Astrocyte (in vitro differentiated cells and primary cell): ENCODE data around the gene ATRN. TPM values are rescaled to one million over a fixed set of nuclear protein-coding genes. Genes with fewer than 3 reads are reported as not detected.

Source experiments
- DNase-seq: peaks from one replicate; pipeline ENCODE4 v3.0.0-alpha.2; 2010; ENCODE audit warnings: low read depth
- FAIRE-seq: peaks from 2 replicates; lab custom pipeline; 2011; peaks lifted over from hg19 to GRCh38; lab: Jason Lieb, UNC
- H2AFZ ChIP-seq: 2 replicates; pipeline ENCODE4 v1.6.0; 2012; ENCODE audit warnings: low read depth, low read length, inconsistent platforms
- H3K27ac ChIP-seq: 2 replicates; pipeline ENCODE4 v1.5.1; 2011; ENCODE audit warnings: low read depth, low read length, inconsistent platforms
- H3K27me3 ChIP-seq: 2 replicates; pipeline ENCODE4 v1.6.0; 2011; ENCODE audit warnings: low read length, inconsistent platforms; ENCODE audit not compliant: insufficient read depth
- H3K36me3 ChIP-seq: 2 replicates; pipeline ENCODE4 v1.5.1; 2011; ENCODE audit warnings: low read length, inconsistent platforms; ENCODE audit not compliant: insufficient read depth
- H3K4me1 ChIP-seq: 2 replicates; pipeline ENCODE4 v1.5.1; 2011; ENCODE audit warnings: low read length, inconsistent platforms; ENCODE audit not compliant: insufficient read depth
- H3K4me2 ChIP-seq: 2 replicates; pipeline ENCODE4 v1.6.0; 2012; ENCODE audit warnings: low read length, inconsistent platforms
- H3K4me3 ChIP-seq: 2 replicates; pipeline ENCODE4 v1.5.1; 2011; ENCODE audit warnings: low read depth, mild to moderate bottlenecking, low read length, inconsistent platforms; ENCODE audit not compliant: insufficient read depth
- H3K79me2 ChIP-seq: 2 replicates; pipeline ENCODE4 v1.6.0; 2012; ENCODE audit warnings: mild to moderate bottlenecking, low read length, inconsistent platforms; ENCODE audit not compliant: insufficient read depth
- H3K9ac ChIP-seq: 2 replicates; pipeline ENCODE4 v1.6.0; 2012; ENCODE audit warnings: mild to moderate bottlenecking, low read length, inconsistent platforms
- H3K9me3 ChIP-seq: 2 replicates; pipeline ENCODE4 v1.5.1; 2012; ENCODE audit warnings: low read depth, mild to moderate bottlenecking, low read length, inconsistent platforms; ENCODE audit not compliant: insufficient read depth
- H4K20me1 ChIP-seq: 2 replicates; pipeline ENCODE4 v1.6.0; 2012; ENCODE audit warnings: low read length, inconsistent platforms; ENCODE audit not compliant: insufficient read depth
- H3K27ac Mint-ChIP-seq: one replicate; pipeline ENCODE4 v1.8.0; 2021; ENCODE audit warnings: mild to moderate bottlenecking, mixed read lengths; ENCODE audit not compliant: unreplicated experiment
- H3K27me3 Mint-ChIP-seq: one replicate; pipeline ENCODE4 v1.8.0; 2021; ENCODE audit warnings: low read depth, mixed read lengths; ENCODE audit not compliant: unreplicated experiment
- H3K36me3 Mint-ChIP-seq: one replicate; pipeline ENCODE4 v1.8.0; 2021; ENCODE audit warnings: low read depth, mixed read lengths; ENCODE audit not compliant: unreplicated experiment
- H3K4me1 Mint-ChIP-seq: one replicate; pipeline ENCODE4 v1.8.0; 2021; ENCODE audit warnings: low read depth, mixed read lengths; ENCODE audit not compliant: unreplicated experiment
- H3K4me3 Mint-ChIP-seq: one replicate; pipeline ENCODE4 v1.8.0; 2021; ENCODE audit warnings: mild to moderate bottlenecking, moderate library complexity, mixed read lengths; ENCODE audit not compliant: unreplicated experiment
- H3K9me3 Mint-ChIP-seq: one replicate; pipeline ENCODE4 v1.8.0; 2021; ENCODE audit warnings: mild to moderate bottlenecking, mixed read lengths; ENCODE audit not compliant: unreplicated experiment
- CTCF ChIP-seq: IDR thresholded peaks from 2 replicates; pipeline ENCODE4 v1.5.1; 2011; ENCODE audit warnings: low read depth, mild to moderate bottlenecking, inconsistent platforms, low read length, moderate library complexity; ENCODE audit not compliant: insufficient read depth
- EZH2 ChIP-seq: IDR thresholded peaks from 2 replicates; pipeline ENCODE4 v1.6.1; 2012; ENCODE audit warnings: mild to moderate bottlenecking, low read length, inconsistent platforms; ENCODE audit not compliant: insufficient read depth
- total RNA-seq: library from RNA; stranded (reverse); gene quantifications from 2 replicates; pipeline ENCODE4 v1.2.1, GENCODE V29; 2021

Gene ATRN
- total RNA-seq, 1 donor from 2014 or later, result 33.8 TPM

DNA sequence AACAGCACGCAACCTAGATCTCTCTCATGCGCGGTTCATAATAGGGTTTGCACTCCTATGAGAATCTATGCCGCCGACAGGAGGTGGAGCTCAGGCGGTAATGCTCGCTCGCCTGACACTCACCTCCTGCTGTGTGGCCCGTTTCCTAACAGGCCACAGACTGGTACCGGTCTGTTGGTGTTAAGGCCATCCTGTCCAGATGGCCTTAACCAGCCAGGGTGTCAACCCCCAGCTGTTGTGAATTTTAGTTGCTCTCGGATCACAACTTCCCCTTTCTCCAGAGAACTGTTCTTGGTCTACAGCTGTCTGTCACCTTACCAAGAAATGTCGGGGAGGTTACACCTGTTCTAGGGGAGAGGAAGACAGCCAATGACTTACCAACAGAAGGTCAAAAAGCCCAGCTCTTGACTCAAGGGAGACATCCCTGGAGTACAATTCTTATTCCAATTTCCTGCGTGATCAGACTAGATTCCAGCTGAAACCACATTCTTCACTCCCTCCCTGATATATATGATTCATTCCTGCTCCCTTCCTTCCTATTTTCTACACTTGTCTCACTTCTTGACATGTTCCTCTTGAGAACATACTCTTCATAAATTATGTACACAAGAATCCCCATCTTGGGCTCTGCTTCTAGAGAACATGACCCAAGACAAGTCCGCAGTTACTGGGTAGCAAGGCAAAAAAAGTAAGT is 40.3 kb upstream of the ATRN start:
- Histone ChIP-seq H3K4me1 (no peaks in the 10 kb centered on the region), H3K4me3 (no peak overlapping the region), H4K20me1 (no peaks in the 10 kb centered on the region), H3K9me3 (no peaks in the 10 kb centered on the region), H3K9ac (no peak overlapping the region), H3K79me2 (no peaks in the 10 kb centered on the region), H3K4me2 (no peak overlapping the region), H3K27me3 (no peaks in the 10 kb centered on the region), H3K36me3 (no peaks in the 10 kb centered on the region), H3K27ac (no peak overlapping the region), H2AFZ (no peak overlapping the region)
- FAIRE-seq, result no peak
- TF ChIP-seq EZH2, result no peak
- TF ChIP-seq CTCF, result no peak
- no peaks in the 10 kb centered on the region for H3K36me3 Mint-ChIP-seq
- H3K9me3 Mint-ChIP-seq, result no peaks in the 10 kb centered on the region
- peaks cover 2% of the 10 kb centered on the region for H3K4me1 Mint-ChIP-seq
- peaks cover 5% of the 10 kb centered on the region for H3K27me3 Mint-ChIP-seq
- H3K4me3 Mint-ChIP-seq, result no peak overlapping the region
- H3K27ac Mint-ChIP-seq, result no peak overlapping the region
- DNase-seq, result peak; percentile 53

DNA sequence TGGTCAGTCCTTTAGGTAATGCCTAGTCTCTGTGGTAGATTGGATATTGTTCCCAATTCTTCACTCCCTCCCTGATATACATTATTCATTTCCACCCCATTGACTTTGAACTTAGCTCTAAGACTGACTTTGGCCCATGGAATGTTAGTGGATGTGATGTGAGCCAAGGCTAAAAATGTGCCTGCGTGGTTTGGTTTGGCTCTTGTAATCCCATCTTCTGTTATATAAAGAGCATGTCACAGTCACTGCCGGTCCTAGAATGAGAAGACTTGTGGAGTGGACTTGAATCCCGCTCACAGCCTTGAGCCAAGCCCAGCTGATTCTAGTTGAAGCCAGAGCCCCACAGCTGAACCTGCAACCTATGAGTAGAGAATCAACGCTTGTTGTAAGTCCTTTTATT is 39.7 kb upstream of the ATRN start:
- DNase-seq (peak; percentile 90), FAIRE-seq (no peak)
- Histone ChIP-seq H3K9me3 (no peaks in the 10 kb centered on the region), H3K4me3 (no peak overlapping the region), H3K27ac (no peak overlapping the region), H3K9ac (no peak overlapping the region), H2AFZ (no peak overlapping the region), H3K79me2 (no peaks in the 10 kb centered on the region), H3K4me2 (no peak overlapping the region), H4K20me1 (no peaks in the 10 kb centered on the region), H3K27me3 (no peaks in the 10 kb centered on the region), H3K4me1 (no peaks in the 10 kb centered on the region), H3K36me3 (no peaks in the 10 kb centered on the region)
- TF ChIP-seq CTCF (no peak), EZH2 (no peak)
- H3K4me3 Mint-ChIP-seq, result no peak overlapping the region
- no peaks in the 10 kb centered on the region for H3K9me3 Mint-ChIP-seq
- H3K27me3 Mint-ChIP-seq, result peaks cover 5% of the 10 kb centered on the region
- H3K27ac Mint-ChIP-seq, result no peak overlapping the region
- peaks cover 2% of the 10 kb centered on the region for H3K4me1 Mint-ChIP-seq
- no peaks in the 10 kb centered on the region for H3K36me3 Mint-ChIP-seq

- no peak overlapping the region for H3K9ac ChIP-seq
- Mint-ChIP-seq H3K27me3 (peaks cover 5% of the 10 kb centered on the region), H3K27ac (no peak overlapping the region)
These were observed 38.0 kb upstream of the ATRN start for GRCh38 chr20:3432844-3433243.

More at GRCh38 chr20:3432844-3433243, 38.0 kb upstream of the ATRN start:
- H2AFZ ChIP-seq, result no peak overlapping the region
- H3K4me3 ChIP-seq, result no peak overlapping the region
- no peaks in the 10 kb centered on the region for H3K79me2 ChIP-seq
- TF ChIP-seq CTCF (no peak), EZH2 (no peak)
- no peaks in the 10 kb centered on the region for H3K36me3 ChIP-seq
- H3K36me3 Mint-ChIP-seq, result no peaks in the 10 kb centered on the region
- no peaks in the 10 kb centered on the region for H3K9me3 ChIP-seq
- no peak overlapping the region for H3K4me2 ChIP-seq
- no peak for FAIRE-seq
- no peaks in the 10 kb centered on the region for H3K27me3 ChIP-seq
- H3K27ac ChIP-seq, result no peak overlapping the region
- H4K20me1 ChIP-seq, result no peaks in the 10 kb centered on the region
- peaks cover 2% of the 10 kb centered on the region for H3K4me1 Mint-ChIP-seq
- no peaks in the 10 kb centered on the region for H3K4me1 ChIP-seq
- no peak overlapping the region for H3K4me3 Mint-ChIP-seq
- no peaks in the 10 kb centered on the region for H3K9me3 Mint-ChIP-seq
- no peak for DNase-seq
